ENCODE measurements around the gene DLGAP3. TPM values are rescaled to one million over a fixed set of nuclear protein-coding genes. Genes with fewer than 3 reads are reported as not detected.

Gene DLGAP3
- total and polyA plus RNA-seq, 4 donors: 0.05 to 0.19 (median 0.08) TPM

DNA sequence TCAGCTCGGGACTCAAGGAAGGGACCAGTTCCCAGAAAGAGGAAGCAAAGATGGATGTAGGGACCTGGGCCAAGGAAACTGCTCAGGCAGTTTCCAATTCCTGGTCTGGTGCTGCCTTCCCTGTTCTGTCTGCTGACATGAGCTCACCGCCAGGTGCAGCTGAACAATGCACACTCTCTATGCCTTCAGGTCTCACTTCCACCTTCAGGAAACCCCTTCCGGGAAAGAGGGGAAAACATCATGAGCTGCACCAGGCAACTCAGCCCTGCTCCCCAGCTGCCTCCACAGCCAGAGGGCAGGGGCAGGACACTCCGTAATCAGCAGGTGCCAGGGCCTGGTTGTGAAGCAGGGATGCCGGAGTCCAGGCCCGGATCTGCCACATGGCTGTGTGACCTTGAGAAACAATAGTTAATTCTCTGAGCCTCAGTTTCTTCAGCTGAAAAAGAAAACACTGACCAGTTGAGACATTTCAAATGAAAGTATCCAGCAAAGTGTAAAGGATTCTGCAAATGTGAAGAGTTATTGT lies 97.7 kb downstream of the DLGAP3 start:
- TF ChIP-seq MAX (IDR thresholded peaks at IDR 0.05): no peak
- no peak for TF ChIP-seq EGR1 (IDR thresholded peaks at IDR 0.05; ENCODE audit: low read depth in 2 of 2)
- TF ChIP-seq FOXA2 (IDR thresholded peaks at IDR 0.05): no peak
- no peak for TF ChIP-seq HNF4G (IDR thresholded peaks at IDR 0.05)
- no peak for TF ChIP-seq FOXA1 (IDR thresholded peaks at IDR 0.05)
- TF ChIP-seq, protein P1, sequence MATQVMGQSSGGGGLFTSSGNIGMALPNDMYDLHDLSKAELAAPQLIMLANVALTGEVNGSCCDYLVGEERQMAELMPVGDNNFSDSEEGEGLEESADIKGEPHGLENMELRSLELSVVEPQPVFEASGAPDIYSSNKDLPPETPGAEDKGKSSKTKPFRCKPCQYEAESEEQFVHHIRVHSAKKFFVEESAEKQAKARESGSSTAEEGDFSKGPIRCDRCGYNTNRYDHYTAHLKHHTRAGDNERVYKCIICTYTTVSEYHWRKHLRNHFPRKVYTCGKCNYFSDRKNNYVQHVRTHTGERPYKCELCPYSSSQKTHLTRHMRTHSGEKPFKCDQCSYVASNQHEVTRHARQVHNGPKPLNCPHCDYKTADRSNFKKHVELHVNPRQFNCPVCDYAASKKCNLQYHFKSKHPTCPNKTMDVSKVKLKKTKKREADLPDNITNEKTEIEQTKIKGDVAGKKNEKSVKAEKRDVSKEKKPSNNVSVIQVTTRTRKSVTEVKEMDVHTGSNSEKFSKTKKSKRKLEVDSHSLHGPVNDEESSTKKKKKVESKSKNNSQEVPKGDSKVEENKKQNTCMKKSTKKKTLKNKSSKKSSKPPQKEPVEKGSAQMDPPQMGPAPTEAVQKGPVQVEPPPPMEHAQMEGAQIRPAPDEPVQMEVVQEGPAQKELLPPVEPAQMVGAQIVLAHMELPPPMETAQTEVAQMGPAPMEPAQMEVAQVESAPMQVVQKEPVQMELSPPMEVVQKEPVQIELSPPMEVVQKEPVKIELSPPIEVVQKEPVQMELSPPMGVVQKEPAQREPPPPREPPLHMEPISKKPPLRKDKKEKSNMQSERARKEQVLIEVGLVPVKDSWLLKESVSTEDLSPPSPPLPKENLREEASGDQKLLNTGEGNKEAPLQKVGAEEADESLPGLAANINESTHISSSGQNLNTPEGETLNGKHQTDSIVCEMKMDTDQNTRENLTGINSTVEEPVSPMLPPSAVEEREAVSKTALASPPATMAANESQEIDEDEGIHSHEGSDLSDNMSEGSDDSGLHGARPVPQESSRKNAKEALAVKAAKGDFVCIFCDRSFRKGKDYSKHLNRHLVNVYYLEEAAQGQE (IDR thresholded peaks at IDR 0.05): no peak
- TF ChIP-seq JUND (IDR thresholded peaks at IDR 0.05): no peak
- no peak for TF ChIP-seq NR2F2 (IDR thresholded peaks at IDR 0.05)
- TF ChIP-seq YY1 (IDR thresholded peaks at IDR 0.05): no peak
- TF ChIP-seq, protein P2, sequence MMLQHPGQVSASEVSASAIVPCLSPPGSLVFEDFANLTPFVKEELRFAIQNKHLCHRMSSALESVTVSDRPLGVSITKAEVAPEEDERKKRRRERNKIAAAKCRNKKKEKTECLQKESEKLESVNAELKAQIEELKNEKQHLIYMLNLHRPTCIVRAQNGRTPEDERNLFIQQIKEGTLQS (IDR thresholded peaks at IDR 0.05): no peak
- TF ChIP-seq, protein P3, sequence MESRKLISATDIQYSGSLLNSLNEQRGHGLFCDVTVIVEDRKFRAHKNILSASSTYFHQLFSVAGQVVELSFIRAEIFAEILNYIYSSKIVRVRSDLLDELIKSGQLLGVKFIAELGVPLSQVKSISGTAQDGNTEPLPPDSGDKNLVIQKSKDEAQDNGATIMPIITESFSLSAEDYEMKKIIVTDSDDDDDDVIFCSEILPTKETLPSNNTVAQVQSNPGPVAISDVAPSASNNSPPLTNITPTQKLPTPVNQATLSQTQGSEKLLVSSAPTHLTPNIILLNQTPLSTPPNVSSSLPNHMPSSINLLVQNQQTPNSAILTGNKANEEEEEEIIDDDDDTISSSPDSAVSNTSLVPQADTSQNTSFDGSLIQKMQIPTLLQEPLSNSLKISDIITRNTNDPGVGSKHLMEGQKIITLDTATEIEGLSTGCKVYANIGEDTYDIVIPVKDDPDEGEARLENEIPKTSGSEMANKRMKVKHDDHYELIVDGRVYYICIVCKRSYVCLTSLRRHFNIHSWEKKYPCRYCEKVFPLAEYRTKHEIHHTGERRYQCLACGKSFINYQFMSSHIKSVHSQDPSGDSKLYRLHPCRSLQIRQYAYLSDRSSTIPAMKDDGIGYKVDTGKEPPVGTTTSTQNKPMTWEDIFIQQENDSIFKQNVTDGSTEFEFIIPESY (IDR thresholded peaks at IDR 0.05): no peak
- 85% methylated on average over 6 of the region's 6 CpGs for WGBS
- Histone ChIP-seq H3K27ac (ENCODE audit: low read depth in 1 of 2, low read length in 2 of 2) (no peak overlapping the region), H3K36me3 (ENCODE audit: control insufficient read depth in 4 of 4, insufficient read depth in 3 of 4, low read depth in 1 of 4, low read length in 3 of 4) (no peaks in the 10 kb centered on the region), H3K4me1 (ENCODE audit: control insufficient read depth in 4 of 4, insufficient read depth in 4 of 4, low read length in 3 of 4) (peaks cover 0 to 8% (median 2%) of the 10 kb centered on the region in 4 donors), H3K9ac (ENCODE audit: low read depth in 1 of 2, low read length in 2 of 2) (no peak overlapping the region), H3K9me3 (ENCODE audit: control insufficient read depth in 4 of 4, low read length in 3 of 4) (no peaks in the 10 kb centered on the region), H3K4me3 (ENCODE audit: low read depth in 1 of 3, low read length in 3 of 3) (no peak overlapping the region), H3K27me3 (ENCODE audit: control insufficient read depth in 4 of 4, insufficient read depth in 4 of 4, low read length in 3 of 4) (no peaks in the 10 kb centered on the region)
- no peak for DNase-seq (ENCODE audit: low spot score)

- Histone ChIP-seq H3K4me1 (ENCODE audit: control insufficient read depth in 4 of 4, insufficient read depth in 4 of 4, low read length in 3 of 4) (peaks cover 4 to 25% (median 16%) of the 10 kb centered on the region in 4 donors), H3K27me3 (ENCODE audit: control insufficient read depth in 4 of 4, insufficient read depth in 4 of 4, low read length in 3 of 4) (no peaks in the 10 kb centered on the region), H3K9ac (ENCODE audit: low read depth in 1 of 2, low read length in 2 of 2) (no peak overlapping the region), H3K4me3 (ENCODE audit: low read depth in 1 of 3, low read length in 3 of 3) (no peak overlapping the region), H3K27ac (ENCODE audit: low read depth in 1 of 2, low read length in 2 of 2) (no peak overlapping the region), H3K36me3 (ENCODE audit: control insufficient read depth in 4 of 4, insufficient read depth in 3 of 4, low read depth in 1 of 4, low read length in 3 of 4) (no peaks in the 10 kb centered on the region), H3K9me3 (ENCODE audit: control insufficient read depth in 4 of 4, low read length in 3 of 4) (no peaks in the 10 kb centered on the region)
- no peak for TF ChIP-seq GABPA (IDR thresholded peaks at IDR 0.05 in 1 of 2, conservative IDR thresholded peaks at IDR 0.05 in 1 of 2)
- WGBS: 89% methylated on average over 3 of the region's 3 CpGs
- DNase-seq (ENCODE audit: low spot score): no peak
Observed at GRCh38 chr1:34829250-34829649, 100.2 kb downstream of the DLGAP3 start.

DNA sequence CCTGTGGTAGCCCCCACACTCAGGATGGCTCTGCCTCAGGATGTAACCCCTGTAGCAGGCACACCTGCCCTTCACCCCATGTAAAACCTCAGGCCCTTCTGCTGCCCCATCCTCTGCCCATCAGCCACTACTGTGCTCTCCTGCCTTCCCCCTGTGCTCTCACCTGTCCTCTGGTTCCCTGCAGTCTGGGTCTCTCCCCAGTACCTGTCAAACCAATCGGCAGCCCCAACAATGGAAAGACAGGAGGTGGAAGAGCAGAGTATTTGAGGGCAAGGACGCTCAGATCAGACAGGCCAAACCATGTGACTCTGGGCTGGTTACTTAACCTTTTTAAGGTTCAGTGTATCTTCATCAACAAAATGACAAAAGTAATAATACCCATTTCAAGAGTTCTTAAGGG lies 100.8 kb downstream of the DLGAP3 start:
- H3K4me3 ChIP-seq (ENCODE audit: low read depth in 1 of 3, low read length in 3 of 3): no peak overlapping the region
- no peaks in the 10 kb centered on the region for H3K9me3 ChIP-seq (ENCODE audit: control insufficient read depth in 4 of 4, low read length in 3 of 4)
- peaks cover 4 to 25% (median 16%) of the 10 kb centered on the region in 4 donors for H3K4me1 ChIP-seq (ENCODE audit: control insufficient read depth in 4 of 4, insufficient read depth in 4 of 4, low read length in 3 of 4)
- H3K9ac ChIP-seq (ENCODE audit: low read depth in 1 of 2, low read length in 2 of 2): no peak overlapping the region
- no peaks in the 10 kb centered on the region for H3K27me3 ChIP-seq (ENCODE audit: control insufficient read depth in 4 of 4, insufficient read depth in 4 of 4, low read length in 3 of 4)
- DNase-seq (ENCODE audit: low spot score): no peak
- WGBS: 51% methylated on average over 2 of the region's 2 CpGs
- H3K36me3 ChIP-seq (ENCODE audit: control insufficient read depth in 4 of 4, insufficient read depth in 3 of 4, low read depth in 1 of 4, low read length in 3 of 4): no peaks in the 10 kb centered on the region
- no peak overlapping the region for H3K27ac ChIP-seq (ENCODE audit: low read depth in 1 of 2, low read length in 2 of 2)
- TF ChIP-seq, protein P4, sequence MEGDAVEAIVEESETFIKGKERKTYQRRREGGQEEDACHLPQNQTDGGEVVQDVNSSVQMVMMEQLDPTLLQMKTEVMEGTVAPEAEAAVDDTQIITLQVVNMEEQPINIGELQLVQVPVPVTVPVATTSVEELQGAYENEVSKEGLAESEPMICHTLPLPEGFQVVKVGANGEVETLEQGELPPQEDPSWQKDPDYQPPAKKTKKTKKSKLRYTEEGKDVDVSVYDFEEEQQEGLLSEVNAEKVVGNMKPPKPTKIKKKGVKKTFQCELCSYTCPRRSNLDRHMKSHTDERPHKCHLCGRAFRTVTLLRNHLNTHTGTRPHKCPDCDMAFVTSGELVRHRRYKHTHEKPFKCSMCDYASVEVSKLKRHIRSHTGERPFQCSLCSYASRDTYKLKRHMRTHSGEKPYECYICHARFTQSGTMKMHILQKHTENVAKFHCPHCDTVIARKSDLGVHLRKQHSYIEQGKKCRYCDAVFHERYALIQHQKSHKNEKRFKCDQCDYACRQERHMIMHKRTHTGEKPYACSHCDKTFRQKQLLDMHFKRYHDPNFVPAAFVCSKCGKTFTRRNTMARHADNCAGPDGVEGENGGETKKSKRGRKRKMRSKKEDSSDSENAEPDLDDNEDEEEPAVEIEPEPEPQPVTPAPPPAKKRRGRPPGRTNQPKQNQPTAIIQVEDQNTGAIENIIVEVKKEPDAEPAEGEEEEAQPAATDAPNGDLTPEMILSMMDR (IDR thresholded peaks at IDR 0.05; ENCODE audit: low read depth, low read length, missing input control): no peak
- TF ChIP-seq, protein P1 (IDR thresholded peaks at IDR 0.05): no peak
- TF ChIP-seq RAD21 (IDR thresholded peaks at IDR 0.05): no peak
- TF ChIP-seq, protein P3 (IDR thresholded peaks at IDR 0.05): no peak

Data from liver (tissue), 9 donors.